CD4-positive, alpha-beta T cell treated with Interferon alpha-2 for 1 hour (primary cell): ENCODE results near the gene RHOV.

Experiments
- DNase-seq, 2 donors: peaks; one replicate each; pipeline ENCODE4 v3.0.0-alpha.2; 2020 to 2022

RHOV gene, protein sequence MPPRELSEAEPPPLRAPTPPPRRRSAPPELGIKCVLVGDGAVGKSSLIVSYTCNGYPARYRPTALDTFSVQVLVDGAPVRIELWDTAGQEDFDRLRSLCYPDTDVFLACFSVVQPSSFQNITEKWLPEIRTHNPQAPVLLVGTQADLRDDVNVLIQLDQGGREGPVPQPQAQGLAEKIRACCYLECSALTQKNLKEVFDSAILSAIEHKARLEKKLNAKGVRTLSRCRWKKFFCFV

DNA sequence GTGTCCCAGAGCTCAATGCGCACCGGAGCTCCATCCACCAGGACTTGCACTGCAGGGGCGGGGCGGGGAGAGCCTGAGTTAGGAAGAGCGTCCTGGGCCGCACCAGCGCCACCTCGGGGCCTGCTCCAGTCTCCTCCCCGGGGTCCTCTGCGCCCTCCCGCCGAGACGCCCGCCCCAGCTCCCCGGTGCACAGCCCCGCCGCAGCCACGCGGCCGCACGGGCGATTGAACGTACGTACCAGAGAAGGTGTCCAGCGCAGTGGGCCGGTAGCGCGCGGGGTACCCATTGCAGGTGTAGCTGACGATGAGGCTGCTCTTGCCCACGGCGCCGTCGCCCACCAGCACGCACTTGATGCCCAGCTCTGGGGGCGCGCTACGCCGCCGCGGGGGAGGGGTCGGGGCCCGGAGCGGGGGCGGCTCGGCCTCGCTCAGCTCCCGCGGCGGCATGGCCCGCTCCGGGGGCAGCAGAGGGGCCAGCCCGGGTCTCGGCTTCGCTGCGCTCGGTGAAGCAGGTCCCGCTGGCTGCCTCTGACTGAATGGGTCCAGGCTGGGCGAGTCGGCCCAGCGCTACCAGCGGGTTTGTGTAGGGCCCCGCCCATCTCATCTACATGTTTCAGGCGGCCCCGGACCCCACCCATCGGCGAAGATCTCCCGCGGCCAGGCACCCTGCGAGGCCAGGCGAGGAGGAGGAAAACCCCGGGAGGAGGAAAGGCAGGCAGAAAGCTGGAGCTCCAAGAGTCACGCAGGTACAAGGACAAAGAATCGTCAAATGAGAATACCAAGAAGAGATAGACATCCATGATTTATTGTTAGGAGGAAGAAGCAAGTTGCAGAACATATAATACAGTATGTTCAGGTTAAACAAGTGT, at the start of gene RHOV:
RHOV (minus strand) TSS at position 541 of the 868 bp plus-strand sequence; CDS start at position 446, 95 bp downstream.
- DNase-seq: peak; percentile 29 to 50

DNA sequence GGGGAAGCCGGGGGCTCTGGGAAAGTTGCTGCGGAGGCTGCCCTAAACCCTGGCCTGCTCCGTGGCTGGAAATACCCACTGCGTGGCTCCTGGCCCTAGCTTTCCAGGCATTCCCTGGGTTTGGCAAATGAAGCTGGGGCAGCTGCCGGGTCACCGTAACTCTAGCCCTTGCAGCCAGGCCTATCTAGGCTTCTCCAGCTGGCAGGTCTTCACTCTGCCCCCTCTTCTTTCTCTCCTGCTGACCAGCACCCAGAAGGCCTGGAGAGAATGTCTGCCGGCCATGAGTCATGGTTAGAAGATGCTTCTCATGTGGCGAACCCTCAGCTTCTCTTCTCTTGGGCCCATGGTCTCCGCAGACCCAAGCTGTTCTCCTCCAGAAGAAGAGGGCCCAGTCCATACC, 49.5 kb upstream of the RHOV start:
- DNase-seq: no peak

DNA sequence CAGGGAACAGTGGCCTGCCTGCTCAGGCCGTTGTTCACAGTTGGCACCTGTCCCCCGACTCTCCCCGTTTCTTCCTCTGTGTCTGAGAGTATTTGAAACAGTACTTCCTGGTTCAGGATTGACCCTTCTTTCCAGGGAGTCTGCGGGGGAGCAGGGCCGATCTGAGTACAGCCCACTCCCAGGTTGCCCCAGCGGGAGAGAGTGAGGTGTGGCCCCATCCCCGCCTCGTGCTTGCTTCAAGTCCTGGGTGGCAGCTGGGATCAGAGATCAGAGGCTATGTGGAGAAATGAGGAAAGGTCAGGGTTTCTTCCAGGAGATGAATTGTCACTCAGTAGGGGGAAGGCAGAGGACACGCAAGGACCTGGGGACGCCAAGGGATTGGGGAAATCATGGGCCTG, 48.6 kb upstream of the RHOV start:
- no peak for DNase-seq

DNA sequence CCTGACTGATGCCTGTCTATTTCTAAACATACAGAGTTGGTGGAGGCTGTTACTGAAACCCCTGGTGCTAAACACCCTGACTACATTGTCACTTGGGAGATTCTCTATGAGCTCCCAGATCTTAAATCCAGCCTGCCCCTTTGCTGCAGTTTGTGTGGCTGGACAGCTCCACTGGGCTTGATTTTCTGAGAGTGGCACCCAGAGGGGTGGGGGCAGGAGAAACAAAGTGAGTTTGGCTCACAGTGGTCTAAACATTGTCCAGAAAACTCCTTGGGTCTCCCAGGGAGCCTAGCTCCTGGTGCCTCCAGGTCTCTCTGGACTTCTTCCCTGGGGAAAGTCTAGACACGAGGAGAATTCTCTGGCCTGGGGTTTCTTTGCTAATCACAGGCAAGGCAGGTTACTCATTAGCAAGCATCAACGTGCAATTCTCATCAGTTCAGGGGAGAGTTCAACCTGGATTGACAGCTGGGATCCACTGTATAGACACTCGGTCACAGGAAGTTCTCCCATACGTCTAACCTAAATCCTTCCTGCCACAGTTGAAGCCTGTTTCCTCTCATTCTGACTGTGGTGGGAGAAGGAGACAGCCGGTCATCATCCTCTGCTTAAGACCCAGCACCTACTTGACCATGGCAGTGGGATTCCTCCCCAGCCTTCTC, 48.0 kb upstream of the RHOV start:
- no peak for DNase-seq

DNA sequence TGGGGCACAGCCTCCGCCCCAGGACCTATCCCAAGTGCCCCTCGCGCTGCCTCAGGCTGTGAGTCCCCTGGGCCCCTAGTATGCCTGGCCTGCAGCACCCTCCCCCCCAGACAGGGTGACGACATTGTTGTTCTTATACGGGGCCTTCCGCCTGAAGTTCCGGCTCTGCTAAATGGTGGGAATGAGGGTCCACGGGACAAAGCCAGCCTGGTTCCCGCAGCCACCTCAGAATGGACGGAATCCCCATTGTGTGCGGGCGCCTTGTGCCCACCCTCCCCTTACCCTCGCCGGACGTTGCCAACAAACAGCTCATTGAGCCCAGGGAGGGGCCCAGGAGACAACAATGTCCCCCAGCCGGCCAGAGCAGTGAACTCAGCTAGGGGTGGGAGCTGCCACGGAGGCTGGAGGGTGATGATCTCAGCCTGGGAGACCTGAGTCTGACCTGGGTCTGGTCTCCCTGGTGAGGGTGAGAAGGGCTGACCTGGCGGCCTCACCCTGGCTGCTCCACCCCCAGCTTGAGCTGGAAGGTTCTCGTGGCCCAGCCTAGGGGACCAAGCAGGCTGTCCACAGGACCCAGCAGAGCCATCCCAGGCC, 44.9 kb upstream of the RHOV start:
- DNase-seq: no peak

DNA sequence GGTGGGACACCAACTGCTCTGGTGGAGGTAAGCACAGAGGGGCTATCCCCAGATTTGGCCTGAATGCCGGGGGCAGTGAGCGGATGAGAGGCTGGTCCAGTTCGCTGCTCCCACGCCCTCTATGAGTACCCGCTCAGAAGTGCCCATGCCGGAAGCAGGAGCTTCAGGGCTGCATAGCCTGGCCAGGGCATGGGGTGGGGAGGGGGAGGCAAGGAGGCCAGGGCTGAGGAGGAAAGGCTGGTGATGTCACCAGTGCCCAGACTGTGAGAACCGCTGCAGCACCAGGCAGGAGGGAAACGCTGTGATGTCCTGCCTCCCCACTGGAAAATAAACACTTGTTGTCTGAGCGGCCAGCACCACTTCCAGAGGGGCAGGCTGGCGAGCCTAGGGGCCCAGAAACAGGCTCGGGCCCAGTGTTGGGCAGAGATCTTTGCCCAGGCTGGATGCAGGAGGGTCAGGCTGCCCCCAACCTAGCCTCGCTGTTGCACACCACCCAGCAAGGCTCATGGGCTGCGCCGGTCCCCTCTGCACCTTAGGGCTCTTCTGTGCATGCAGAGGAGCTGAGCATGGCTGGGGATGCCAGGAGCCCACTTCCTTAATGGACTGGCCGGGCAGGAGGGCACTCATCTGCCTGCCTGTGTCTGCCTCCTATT, 44.2 kb upstream of the RHOV start:
- DNase-seq: no peak

DNA sequence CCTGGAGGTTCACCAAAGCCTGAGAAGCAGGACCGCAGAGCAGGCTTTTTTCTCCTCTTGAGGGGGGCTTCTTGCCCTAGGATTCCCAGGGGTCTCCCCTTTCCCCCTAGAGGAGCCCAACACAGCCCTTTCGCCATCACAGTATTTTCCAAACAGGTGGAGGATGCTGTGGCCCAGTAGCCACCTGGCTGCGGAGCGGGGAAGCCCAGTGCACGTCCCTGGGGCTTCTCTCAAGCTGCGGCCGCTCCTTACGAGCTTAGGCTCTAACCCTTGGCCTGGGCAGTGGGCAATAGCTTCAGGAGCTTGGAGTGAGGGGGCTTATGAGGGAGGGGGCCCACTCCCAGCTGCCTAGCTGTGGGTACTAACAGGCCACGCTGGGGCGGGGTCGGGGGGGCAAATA, 43.6 kb upstream of the RHOV start:
- DNase-seq: no peak

DNA sequence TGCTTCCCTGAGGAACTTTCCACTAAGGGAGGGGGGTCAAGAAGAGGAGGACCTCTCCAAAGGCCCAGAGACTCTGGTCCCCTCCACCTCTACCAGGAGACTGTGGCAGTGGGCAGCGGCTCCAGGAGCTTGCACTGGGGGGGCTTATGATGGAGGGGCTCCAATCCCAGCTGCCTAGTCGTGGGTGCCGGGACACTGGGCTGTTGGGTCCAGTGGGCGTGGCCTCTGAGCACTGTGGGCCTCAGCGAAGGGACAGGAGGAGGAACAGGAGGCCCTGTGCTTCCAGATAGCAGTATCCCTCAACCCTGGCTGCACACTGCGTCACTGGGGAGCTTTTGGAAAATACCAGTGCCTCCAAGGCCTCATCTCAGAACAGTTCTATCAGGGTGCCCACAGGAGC, 41.6 kb upstream of the RHOV start:
- DNase-seq: no peak

DNA sequence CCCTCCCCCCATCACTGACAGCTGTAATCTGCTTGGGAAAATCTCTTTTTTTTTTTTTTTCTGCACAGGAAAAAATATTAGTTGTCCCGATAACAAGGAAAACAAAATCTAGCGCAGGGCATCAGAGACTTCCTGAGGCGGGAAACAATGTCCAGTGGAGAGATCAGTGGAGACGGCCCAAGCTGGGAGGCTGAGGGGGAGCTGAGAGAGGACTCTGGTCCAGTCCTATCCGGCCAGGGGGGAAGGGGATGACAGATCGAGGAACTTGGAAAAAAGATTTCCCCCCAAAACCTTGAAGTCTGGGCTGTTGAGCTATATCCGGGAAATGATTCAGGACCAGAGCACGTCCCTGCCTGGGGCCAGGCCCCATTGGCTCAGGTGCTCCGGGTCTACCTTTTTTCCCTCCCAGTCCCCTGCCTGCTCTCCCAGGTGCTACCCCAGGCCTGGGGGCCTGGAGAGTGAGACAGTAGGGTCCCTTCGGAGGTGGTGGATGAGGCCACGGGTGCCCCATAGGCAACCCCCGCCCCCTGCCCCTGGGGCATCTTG, 41.2 kb upstream of the RHOV start:
- no peak for DNase-seq

DNA sequence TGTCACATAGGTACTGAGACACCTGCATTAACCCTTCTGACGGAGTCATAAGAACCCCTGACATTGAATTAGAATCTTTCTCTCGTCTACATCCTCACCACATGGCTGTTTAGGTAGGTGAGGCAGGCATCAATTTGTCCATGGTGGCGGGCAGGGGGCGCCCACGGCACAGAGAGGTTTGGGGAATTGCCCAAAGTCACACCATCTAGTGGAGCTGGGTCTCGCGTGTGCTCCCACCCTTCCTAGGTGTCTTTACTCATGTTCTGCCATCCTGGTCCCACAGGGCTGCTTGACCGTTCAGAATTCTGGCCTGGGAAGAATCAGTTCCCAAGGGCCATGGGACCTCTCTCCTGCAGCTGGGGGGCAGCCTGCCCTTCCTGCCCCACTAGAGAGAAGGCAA, 40.5 kb upstream of the RHOV start:
- DNase-seq: no peak

DNA sequence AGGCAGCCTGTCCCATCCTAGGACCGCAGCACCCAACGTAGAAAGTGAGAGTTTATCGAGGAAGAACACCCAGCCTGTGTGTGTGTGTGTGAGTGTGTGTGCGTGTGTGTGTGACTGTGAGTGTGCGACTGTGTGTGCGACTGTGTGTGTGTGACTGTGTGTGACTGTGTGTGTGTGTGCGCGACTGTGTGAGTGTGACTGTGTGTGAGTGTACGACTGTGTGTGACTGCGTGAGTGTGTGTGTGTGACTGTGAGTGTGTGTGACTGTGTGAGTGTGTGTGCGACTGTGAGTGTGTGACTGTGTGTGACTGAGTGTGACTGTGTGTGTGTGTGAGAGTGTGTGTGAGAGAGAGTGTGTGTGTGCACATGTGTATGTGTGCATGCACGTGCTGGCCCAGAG, 40.0 kb upstream of the RHOV start:
- DNase-seq: no peak

DNA sequence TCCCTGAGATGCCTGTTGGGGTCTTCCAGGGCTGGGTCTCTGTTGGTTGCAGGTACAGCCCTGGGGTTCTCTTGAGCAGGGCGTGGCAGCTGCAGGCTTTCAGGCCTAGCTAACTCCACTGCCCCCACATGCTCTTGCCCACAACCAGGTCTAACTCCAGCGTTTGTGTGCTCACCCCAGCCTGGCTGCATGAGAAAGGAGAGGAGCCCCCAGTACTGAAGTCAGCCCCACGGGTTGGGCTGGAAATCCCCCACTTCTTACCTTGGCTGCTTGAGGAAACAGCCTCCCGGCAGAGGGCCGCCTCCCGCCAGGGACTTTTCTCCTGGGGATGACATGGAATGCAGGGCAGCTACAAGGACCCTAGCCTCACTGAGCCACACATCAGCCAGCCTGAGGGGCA, 38.4 kb upstream of the RHOV start:
- no peak for DNase-seq

DNA sequence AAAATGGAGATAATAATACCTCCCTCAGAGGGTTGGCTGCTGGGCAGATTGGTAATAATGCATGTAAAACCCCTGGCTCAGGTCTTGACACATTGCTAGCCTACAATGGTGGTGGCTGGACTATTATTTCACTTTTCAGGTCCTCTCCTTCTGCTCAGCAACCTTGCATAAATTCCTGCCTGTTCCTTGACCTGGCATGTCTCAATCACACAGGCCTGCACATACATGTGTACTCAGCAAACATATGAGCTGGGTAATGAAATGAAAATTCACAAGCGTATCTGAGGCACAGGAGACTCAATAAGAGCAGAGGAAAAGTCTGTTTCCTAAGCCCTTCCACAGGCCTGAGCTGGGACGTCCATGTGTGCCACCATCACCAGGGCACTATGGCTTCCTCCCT, 37.7 kb upstream of the RHOV start:
- no peak for DNase-seq

DNA sequence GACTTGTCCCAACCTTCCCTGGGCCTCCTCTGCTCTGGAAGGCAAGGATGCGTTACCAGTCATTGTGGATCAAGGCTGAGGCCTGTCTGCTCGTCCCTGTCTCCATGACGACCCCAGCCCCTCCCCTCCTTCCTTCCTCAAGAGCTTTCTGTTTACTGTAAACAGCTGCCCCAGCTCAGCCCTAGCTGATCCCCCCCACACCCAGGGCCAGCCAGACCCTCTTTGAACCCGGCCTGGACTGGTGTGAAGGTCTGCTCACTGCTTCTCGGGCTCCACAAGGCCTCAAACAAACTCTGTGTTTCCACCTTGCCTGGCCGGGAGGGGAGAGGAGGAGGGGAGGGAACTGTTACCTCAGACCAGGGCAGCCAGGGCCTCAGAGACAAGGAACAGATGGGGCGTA, 37.1 kb upstream of the RHOV start:
- no peak for DNase-seq

DNA sequence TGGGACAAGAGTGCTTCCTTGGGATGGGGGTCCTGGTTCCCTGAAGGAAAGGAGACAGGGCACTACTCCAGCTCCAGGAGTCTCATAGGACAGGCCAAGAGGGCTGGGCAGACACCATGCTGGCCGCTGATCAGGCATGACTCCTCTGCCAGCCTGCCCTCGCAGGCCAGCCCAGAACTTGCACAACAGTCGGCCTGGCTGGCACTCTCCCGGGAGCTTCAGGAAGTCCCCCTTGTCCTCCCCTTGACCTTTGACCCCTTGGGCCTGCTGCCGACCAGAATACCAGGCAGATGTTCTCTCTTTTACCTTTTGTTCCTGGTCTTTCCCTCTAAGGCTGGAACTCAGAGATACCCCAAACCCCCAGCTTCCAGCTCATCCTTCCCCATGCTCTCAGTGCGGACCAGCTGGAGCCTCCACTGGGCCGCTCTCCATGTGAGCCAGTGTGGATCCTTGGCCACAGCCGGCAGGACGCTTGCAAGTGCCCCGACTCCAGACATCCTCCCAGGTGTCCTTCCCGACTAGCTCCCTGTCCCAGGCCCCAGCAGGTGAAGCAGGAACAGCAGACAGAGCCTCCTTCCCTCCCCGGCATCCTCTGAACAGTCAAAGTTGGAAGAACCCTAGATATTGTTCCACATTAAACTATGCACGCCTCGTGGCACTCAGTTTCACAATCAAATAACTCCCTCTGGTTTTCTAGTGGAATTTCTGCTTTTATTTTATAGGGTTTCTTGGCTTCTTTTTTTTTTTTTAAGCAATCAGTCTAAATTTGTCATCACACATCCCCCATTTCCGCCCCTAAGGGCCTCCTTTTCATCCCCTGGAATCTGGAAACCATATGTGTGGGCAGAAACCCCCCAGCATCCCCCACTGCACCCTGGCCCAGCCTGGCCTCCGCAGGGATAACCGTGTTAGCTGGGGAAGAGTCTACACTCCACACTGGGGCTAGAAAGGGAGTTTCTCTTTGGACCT, 35.9 kb upstream of the RHOV start:
- DNase-seq: no peak

DNA sequence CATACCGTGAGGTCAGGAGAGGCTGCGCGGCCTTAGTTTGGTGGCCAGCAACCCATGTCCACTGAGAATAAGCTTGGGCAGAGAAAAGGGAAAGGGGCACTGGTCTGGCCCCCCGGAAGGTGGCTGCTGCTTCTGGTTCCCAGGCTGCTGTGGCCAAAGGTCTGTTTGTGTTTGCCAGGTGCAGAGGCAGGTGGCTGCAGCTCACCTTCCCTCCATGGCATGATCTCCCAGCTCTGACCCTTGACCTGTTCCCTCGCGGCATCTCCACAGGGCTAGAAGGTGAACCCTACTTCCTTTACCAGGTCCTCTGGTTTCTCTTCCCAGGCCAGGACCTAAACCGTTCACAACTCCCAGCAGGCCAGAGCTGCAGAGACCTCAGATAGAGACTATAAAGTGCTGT, 34.1 kb upstream of the RHOV start:
- DNase-seq: no peak

DNA sequence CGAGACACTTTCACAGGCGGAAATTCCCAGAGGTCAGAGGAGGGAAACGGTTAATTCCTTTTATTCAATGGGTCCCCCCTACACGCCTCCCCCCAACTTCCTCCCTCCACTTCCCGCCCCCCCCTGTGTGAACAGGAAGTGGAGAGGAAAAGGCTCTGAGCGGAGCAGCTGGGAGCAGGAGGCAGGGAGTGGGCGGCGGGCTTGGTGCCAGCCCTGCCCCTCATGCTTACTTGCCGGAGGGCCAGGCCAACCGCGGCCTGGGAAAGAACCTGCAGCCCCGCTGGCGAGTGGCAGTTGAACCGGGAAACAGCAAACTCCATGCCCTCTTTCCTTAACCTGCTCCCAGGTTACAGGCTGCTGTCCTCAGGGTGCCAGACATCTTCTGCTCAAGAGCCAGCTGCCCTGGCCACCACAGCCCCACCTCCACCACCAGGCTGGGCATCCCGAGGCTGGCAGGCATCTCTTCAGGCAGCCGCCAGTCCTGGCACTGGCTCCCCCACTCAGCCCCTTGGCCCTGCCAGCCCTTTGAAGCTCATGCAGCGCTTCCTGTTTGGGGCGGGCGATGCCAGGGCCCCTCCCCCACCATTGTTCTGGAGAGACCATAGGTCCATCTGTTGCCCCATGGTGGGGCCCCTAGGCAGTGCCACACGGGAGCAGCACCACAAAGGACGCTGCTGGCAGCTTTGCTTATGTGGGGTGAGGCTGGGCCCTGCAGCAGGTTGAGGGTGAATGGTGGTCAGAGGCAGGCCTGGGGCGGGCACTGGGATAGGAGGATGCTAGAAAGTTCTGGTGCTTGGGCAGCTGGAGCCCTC, 33.2 kb upstream of the RHOV start:
- DNase-seq: peak; percentile 65 to 72

DNA sequence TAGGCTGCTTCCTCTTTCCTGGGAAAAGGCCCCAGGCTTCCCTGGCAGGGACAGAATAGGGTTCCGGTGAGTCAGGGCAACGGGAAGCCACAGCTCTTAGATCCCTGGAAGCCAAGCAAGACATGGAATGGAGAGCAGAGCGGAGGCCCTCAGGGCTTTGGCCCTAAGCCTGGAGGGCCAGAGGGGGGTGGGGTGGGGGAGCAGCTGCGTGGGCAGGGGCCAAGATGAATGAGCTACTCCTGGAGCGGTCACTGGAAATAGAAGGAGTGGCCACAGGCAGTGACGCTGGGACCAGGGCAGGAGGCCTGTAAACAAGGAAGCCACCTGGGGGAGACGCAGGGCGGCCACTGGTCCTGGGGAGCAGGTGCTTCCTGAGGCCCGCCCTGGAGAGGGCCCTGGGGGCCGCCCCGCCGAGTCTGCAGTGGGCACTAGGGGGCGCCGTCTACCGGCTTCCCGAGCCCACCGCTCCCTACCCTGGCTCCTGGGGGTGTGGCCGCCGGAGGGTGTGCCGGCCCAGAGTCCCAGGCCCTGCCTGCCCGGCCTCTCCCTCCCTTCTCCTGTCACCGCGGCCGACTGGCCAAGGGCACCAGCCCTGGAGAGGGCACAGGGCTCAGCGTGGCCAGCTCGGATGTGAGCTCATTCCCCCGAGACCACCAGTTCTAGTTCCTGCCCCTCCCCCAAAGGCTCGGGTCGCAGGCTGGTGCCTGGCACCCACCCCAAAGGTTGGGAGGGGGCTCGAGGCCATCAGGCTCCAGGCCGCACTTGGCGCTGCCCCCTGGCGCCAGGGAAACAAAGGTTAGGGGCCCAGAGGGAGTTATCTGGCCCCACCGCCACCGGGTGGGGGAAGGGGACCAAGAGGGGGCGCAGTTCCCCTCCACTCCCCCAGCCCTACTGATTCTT, 32.3 kb upstream of the RHOV start:
- peak; percentile 78 to 82 for DNase-seq

DNA sequence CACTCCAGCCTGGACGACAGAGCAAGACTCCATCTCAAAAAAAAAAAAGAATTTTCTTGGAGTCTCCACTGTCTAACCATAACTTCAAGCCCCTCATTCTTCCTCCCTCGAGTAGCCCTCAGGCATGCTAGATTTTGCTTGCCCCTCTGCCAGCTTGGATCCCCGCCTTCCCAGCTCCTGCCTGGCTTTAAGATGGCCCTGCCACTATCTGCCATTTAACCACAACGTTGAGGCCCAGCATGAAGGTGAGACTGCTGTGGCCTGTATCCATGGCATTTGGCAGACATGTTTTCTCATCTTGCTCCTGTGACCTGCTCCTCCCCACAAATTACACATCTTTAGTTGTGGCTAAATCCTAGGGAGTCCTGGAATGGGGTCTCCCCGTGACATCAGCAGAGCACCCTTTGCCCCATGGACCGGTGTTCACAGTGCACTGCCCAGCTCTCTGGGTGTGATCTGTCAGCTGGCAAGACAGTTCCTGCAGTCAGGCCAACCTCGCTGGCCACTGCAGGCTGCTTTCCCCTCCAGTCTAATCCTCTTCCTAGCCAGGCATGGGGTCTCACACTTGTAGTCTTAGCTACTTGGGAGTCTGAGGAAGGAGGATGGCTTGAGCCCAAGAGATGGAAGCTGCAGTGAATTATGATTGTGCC, 30.6 kb upstream of the RHOV start:
- no peak for DNase-seq
